Stimulated activated naive CD8-positive, alpha-beta T cell treated with anti-CD3 and anti-CD28 coated beads, Interleukin-15, Interleukin-2, amounts not matched to agents 100 U/mL and 50 U/mL, for 24 hours (primary cell): Measurements from ENCODE around the gene OPN1MW.
A peak's percentile ranks its signal among the peaks of the same experiment; 100 is the strongest.
"Not testable (repeated sequence)": the region's sequence is repeated elsewhere in the genome, so short reads cannot be mapped to it uniquely, and the experiment has no call there.

ENCODE experiments used
- ATAC-seq: fragments of 150-1000 bp; cut with Tn5 transposase; one replicate; pipeline ENCODE4 v1.10.0; 2021
- DNase-seq: peaks from one replicate; pipeline ENCODE4 v3.0.0; 2021

The OPN1MW gene

GRCh38 chrX:154209670-154210418, 27.4 kb downstream of the OPN1MW start:
- ATAC-seq, result peak; percentile 99
- DNase-seq, result not testable (repeated sequence)

GRCh38 chrX:154211057-154211456, 28.7 kb downstream of the OPN1MW start:
- DNase-seq, result not testable (repeated sequence)

GRCh38 chrX:154211499-154211898, 29.1 kb downstream of the OPN1MW start:
- ATAC-seq, DNase-seq: not testable (repeated sequence)

More at GRCh38 chrX:154211057-154211456, 28.7 kb downstream of the OPN1MW start:
- ATAC-seq, result not testable (repeated sequence)

GRCh38 chrX:154219456-154219855, 37.1 kb downstream of the OPN1MW start, which contains the start of gene OPN1MW2:
Gene OPN1MW2 (plus strand): TSS chrX:154219756. CDS start chrX:154219816, 60 bp downstream.
- not testable (repeated sequence) for DNase-seq, ATAC-seq

- not testable (repeated sequence) for ATAC-seq, DNase-seq
These were observed 42.9 kb downstream of the OPN1MW start for GRCh38 chrX:154225292-154225691.

- not testable (repeated sequence) for ATAC-seq, DNase-seq
These were observed 44.3 kb downstream of the OPN1MW start for GRCh38 chrX:154226706-154227105.

- ATAC-seq, DNase-seq: not testable (repeated sequence)
These were observed 49.0 kb downstream of the OPN1MW start for GRCh38 chrX:154231443-154231842.

- not testable (repeated sequence) for ATAC-seq, DNase-seq
These were observed 51.2 kb downstream of the OPN1MW start for GRCh38 chrX:154233620-154234019.

GRCh38 chrX:154238939-154239559, 56.7 kb downstream of the OPN1MW start:
- ATAC-seq, DNase-seq: not testable (repeated sequence)

- ATAC-seq, DNase-seq: not testable (repeated sequence)
These were observed 57.6 kb downstream of the OPN1MW start for GRCh38 chrX:154239982-154240503.
